ENCODE measurements around the gene ZNF891.
A peak's percentile ranks its signal among the peaks of the same experiment; 100 is the strongest.

ZNF891 gene

DNA sequence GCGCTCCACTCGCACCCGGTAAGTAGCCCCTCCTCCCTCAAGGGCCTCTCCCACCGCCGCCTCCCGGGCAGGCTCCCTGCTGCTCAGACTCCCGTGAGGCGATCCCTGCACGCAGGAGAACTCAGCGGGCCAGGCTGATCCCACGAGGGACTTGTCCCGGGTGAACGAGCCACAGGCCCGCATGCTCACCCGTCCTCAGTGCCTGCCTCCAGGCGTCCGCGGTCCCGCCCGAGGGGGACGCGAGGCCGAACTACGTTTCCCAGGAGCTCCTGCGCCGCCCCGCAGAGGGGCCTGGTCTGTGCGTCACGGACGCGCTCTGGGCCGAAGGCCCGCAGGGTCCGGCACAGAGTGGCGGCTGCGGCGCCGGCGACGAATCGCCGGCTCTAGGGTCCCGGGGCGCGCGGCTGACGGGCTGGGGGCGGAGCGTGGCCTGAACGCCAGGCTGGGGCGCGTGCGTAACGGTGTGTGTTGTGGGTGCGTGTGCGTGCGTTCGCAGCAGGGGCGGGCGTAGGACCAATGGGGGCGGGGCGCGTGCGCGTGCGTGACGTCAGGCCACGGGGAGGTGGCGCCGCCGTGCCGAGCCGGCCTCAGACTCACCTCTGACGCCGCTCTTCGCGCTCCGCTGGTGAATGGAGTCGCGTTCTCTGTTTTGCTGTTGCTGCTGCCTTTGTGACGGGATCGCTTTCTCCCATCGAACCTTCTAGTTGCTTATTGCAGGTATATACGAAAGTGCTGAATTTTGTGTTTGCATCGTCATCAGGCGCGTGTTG, at the start of gene ZNF891, which contains the start of gene ZNF10:
ZNF891 (minus strand) TSS at position 237 of the 770 bp plus-strand sequence. CDS start 8,356 bp downstream, outside the sequence.
ZNF10 (plus strand) TSS at position 590 of the 770 bp plus-strand sequence. CDS start 13,866 bp downstream, outside the sequence.
- CTCF ChIA-PET: interaction anchor here (1.1 kb wide), 1 partner anchor 30 kb away, joined by 3 read pairs; no protein-coding TSS in a partner anchor
- POLR2A ChIA-PET (ENCODE audit: low non-redundant PET): interaction anchor here (0.5 to 0.7 kb wide), 3 partner anchors 37 to 51 kb away, joined by 3 to 4 read pairs (median 3); partner anchors contain the start of gene ZNF268
- DNase-seq (ENCODE audit: low spot score): peak; percentile 88
- peak within 1 kb of the TSS; percentile 96 for H3K27ac ChIP-seq
- TF ChIP-seq, protein P1, sequence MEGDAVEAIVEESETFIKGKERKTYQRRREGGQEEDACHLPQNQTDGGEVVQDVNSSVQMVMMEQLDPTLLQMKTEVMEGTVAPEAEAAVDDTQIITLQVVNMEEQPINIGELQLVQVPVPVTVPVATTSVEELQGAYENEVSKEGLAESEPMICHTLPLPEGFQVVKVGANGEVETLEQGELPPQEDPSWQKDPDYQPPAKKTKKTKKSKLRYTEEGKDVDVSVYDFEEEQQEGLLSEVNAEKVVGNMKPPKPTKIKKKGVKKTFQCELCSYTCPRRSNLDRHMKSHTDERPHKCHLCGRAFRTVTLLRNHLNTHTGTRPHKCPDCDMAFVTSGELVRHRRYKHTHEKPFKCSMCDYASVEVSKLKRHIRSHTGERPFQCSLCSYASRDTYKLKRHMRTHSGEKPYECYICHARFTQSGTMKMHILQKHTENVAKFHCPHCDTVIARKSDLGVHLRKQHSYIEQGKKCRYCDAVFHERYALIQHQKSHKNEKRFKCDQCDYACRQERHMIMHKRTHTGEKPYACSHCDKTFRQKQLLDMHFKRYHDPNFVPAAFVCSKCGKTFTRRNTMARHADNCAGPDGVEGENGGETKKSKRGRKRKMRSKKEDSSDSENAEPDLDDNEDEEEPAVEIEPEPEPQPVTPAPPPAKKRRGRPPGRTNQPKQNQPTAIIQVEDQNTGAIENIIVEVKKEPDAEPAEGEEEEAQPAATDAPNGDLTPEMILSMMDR (conservative IDR thresholded peaks at IDR 0.05; ENCODE audit: low read depth): no peak

DNA sequence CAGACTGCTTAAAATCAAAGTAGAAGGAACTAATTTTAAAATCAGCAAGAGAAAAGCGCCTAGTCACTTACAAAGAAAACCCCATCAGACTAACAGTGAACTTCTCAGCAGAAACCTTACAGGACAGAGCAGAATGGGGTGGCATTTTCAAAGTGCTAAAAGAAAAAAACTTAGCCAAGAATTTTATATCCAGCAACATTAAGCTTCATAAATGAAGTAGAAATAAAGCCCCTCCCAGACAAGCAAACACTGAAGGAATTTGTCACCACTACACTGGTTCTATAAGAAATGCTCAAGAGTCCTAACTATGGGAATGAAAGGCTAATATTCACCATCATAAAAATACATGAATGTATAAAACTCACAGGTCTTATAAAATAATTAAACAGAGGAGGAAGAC, 44.8 kb upstream of the ZNF891 start:
- DNase-seq (ENCODE audit: low spot score): no peak
- TF ChIP-seq, protein P1 (conservative IDR thresholded peaks at IDR 0.05; ENCODE audit: low read depth): no peak
- ChIA-PET CTCF (no interaction called here), POLR2A (ENCODE audit: low non-redundant PET) (no interaction called here)
- no peak overlapping the region for H3K27ac ChIP-seq

DNA sequence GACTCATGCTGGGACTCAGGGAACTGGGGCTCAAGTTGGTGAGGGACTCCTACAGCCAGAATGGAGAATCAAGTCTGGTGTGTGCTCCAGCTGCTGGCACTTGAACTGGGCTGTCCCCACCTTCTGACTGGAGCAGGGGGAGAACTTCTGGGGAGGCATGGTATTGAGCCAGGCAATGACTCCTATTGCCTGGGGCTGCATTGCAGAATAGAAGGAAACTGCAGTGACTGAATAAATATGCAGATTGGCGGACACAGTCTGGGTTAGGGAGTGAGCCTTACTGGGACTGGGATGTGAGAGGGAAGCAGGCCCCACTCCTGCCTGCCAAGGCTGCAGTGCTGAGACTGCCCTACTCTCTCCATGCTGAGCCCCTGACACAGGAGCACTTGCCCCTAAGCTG, 42.4 kb upstream of the ZNF891 start:
- TF ChIP-seq, protein P1 (conservative IDR thresholded peaks at IDR 0.05; ENCODE audit: low read depth): no peak
- POLR2A ChIA-PET (ENCODE audit: low non-redundant PET): no interaction called here
- CTCF ChIA-PET: interaction anchor here (0.7 kb wide), 1 partner anchor 27 kb away, joined by 3 read pairs; no protein-coding TSS in a partner anchor

DNA sequence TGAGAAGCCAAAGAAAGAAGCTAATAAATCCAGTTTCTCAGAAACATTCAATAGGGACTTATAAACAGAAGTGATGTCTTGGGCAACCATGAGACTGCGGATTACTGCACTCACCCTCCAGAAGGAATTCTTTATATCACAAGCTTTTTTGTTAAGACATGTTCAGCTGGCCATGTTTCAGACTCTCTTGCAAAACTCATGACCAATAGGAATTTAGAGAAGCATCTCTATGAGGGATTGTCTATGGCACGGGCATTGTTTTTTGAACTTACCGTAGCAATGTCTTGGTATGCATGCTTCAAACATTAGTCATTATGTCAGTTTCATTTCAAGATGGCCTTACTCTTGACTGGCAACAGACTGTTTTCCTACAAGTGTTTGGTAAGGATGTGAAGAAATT, 35.7 kb upstream of the ZNF891 start:
- TF ChIP-seq, protein P1 (conservative IDR thresholded peaks at IDR 0.05; ENCODE audit: low read depth): no peak
- H3K27ac ChIP-seq: no peak overlapping the region
- DNase-seq (ENCODE audit: low spot score): peak; percentile 14
- POLR2A ChIA-PET (ENCODE audit: low non-redundant PET): no interaction called here
- CTCF ChIA-PET: no interaction called here

More for the DNA sequence above, 42.4 kb upstream of the ZNF891 start:
- H3K27ac ChIP-seq: no peak overlapping the region
- DNase-seq (ENCODE audit: low spot score): no peak

DNA sequence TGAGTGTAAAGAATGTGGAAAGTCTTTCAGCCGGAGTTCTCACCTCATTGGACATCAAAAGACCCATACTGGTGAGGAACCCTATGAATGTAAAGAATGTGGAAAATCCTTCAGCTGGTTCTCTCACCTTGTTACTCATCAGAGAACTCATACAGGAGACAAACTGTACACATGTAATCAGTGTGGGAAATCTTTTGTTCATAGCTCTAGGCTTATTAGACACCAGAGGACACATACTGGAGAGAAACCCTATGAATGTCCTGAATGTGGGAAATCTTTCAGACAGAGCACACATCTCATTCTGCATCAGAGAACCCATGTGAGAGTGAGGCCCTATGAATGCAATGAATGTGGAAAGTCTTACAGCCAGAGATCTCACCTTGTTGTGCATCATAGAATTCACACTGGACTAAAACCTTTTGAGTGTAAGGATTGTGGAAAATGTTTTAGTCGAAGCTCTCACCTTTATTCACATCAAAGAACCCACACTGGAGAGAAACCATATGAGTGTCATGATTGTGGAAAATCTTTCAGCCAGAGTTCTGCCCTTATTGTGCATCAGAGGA, 26.1 kb upstream of the ZNF891 start:
- CTCF ChIA-PET: interaction anchor here (0.5 kb wide), 1 partner anchor 12 kb away, joined by 3 read pairs; no protein-coding TSS in a partner anchor
- POLR2A ChIA-PET (ENCODE audit: low non-redundant PET): no interaction called here
- TF ChIP-seq, protein P1 (conservative IDR thresholded peaks at IDR 0.05; ENCODE audit: low read depth): no peak

DNA sequence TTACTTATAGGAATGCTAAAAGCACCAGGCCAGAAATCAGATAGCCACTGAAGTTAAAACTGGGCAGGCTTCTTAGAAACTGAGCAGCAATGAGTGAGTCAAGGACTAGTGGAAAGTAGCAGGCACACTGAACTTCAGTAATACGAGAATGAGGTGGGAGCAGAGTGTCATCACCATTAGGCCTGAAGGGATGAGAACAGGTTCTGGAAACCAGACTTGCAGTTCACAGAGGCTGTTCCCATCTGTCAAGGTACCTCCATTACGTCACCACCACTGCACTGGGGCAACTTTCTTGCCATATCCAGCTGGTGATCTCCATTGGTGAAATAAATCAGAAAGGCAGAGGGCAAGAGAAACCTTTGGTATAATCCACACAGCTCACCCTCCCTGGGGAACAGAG, 15.9 kb upstream of the ZNF891 start:
- H3K27ac ChIP-seq: no peak overlapping the region
- TF ChIP-seq, protein P1 (conservative IDR thresholded peaks at IDR 0.05; ENCODE audit: low read depth): no peak
- ChIA-PET POLR2A (ENCODE audit: low non-redundant PET) (no interaction called here), CTCF (no interaction called here)
- no peak for DNase-seq (ENCODE audit: low spot score)

More for the DNA sequence above, 26.1 kb upstream of the ZNF891 start:
- no peak overlapping the region for H3K27ac ChIP-seq
- no peak for DNase-seq (ENCODE audit: low spot score)

Measured in RWPE1 (cell line).